Thoracic aorta (tissue), 2 donors: ENCODE measurements around the gene ZNF516. TPM values are rescaled to one million over a fixed set of nuclear protein-coding genes. Genes with fewer than 3 reads are reported as not detected.

Experiments used
- ATAC-seq: fragments of 150-250 bp; one replicate; pipeline ENCODE4 v1.8.0; 2017; ENCODE audit warnings: low read depth; ENCODE audit not compliant: insufficient number of reproducible peaks, low FRiP score
- DNase-seq: peaks from one replicate; pipeline ENCODE4 v3.0.0-alpha.2; 2020; ENCODE audit warnings: low spot score
- H3K27ac ChIP-seq, 2 donors: fragments of 200-600 bp; sonication (generic); 1 replicate in 1 of 2; 2 replicates in 1 of 2; pipeline ENCODE4 v1.5.1; 2016; ENCODE audit warnings: mild to moderate bottlenecking in 2 of 2, moderate library complexity in 2 of 2
- H3K27me3 ChIP-seq: fragments of 200-600 bp; sonication (generic); replicated peaks from 2 replicates; pipeline ENCODE4 v1.6.0; 2016; ENCODE audit warnings: mild to moderate bottlenecking; ENCODE audit not compliant: insufficient read depth
- H3K36me3 ChIP-seq: fragments of 200-600 bp; sonication (generic); one replicate; pipeline ENCODE4 v1.5.1; 2016
- H3K4me1 ChIP-seq, 2 donors: fragments of 200-600 bp; sonication (generic); 1 replicate in 1 of 2; 2 replicates in 1 of 2; pipeline versions ENCODE4 v1.5.1 to v1.6.0; 2016; ENCODE audit warnings: low read depth in 2 of 2, mild to moderate bottlenecking in 1 of 2; ENCODE audit not compliant: control insufficient read depth in 1 of 2
- H3K4me3 ChIP-seq: fragments of 200-600 bp; sonication (generic); 2 replicates; pipeline ENCODE4 v1.5.1; 2016; ENCODE audit warnings: mild to moderate bottlenecking
- H3K9me3 ChIP-seq: fragments of 200-600 bp; sonication (generic); 2 replicates; pipeline ENCODE4 v1.5.1; 2016
- CTCF ChIP-seq: fragments of 200-600 bp; sonication (generic); IDR thresholded peaks from one replicate; pipeline ENCODE4 v1.5.1; 2019; ENCODE audit warnings: antibody characterized with exemption
- total RNA-seq, 2 donors: library from RNA; depleted of rRNA; stranded (reverse); fragments of >200 nt; gene quantifications; one replicate each; pipeline versions ENCODE4 v1.1.0 to v1.2.3, GENCODE V29; 2016

The ZNF516 gene
- total RNA-seq, 2 donors from 2014 or later = 19.5 to 19.8 TPM

- H3K9me3 ChIP-seq = no peaks in the 10 kb centered on the region
- TF ChIP-seq CTCF = no peak
- H3K4me3 ChIP-seq = peak overlapping the region; percentile 83
- peak overlapping the region; percentile 62 to 78 for H3K27ac ChIP-seq
- H3K36me3 ChIP-seq = no peaks in the 10 kb centered on the region
- ATAC-seq (peak; percentile 55), DNase-seq (no peak)
- H3K27me3 ChIP-seq = no peaks in the 10 kb centered on the region
- H3K4me1 ChIP-seq = peaks cover 5 to 20% of the 10 kb centered on the region in 2 donors
These were observed 44.3 kb downstream of the ZNF516 start for GRCh38 chr18:76450452-76451395.

GRCh38 chr18:76449111-76449453 lies 46.0 kb downstream of the ZNF516 start:
- ATAC-seq = no peak
- Histone ChIP-seq H3K36me3 (no peaks in the 10 kb centered on the region), H3K27me3 (no peaks in the 10 kb centered on the region), H3K9me3 (no peaks in the 10 kb centered on the region), H3K4me1 (peaks cover 9 to 31% of the 10 kb centered on the region in 2 donors), H3K4me3 (no peak overlapping the region), H3K27ac (no peak overlapping the region)
- no peak for TF ChIP-seq CTCF
- no peak for DNase-seq

GRCh38 chr18:76448256-76449110 lies 46.6 kb downstream of the ZNF516 start:
- TF ChIP-seq CTCF = no peak
- DNase-seq (no peak), ATAC-seq (no peak)
- peaks cover 9 to 31% of the 10 kb centered on the region in 2 donors for H3K4me1 ChIP-seq
- no peak overlapping the region for H3K27ac ChIP-seq
- no peaks in the 10 kb centered on the region for H3K27me3 ChIP-seq
- no peaks in the 10 kb centered on the region for H3K36me3 ChIP-seq
- no peak overlapping the region for H3K4me3 ChIP-seq
- H3K9me3 ChIP-seq = no peaks in the 10 kb centered on the region

GRCh38 chr18:76447258-76447890 lies 47.7 kb downstream of the ZNF516 start:
- no peak overlapping the region for H3K27ac ChIP-seq

More at GRCh38 chr18:76447258-76447890, 47.7 kb downstream of the ZNF516 start:
- H3K4me3 ChIP-seq = no peak overlapping the region
- TF ChIP-seq CTCF = no peak
- DNase-seq = no peak
- peaks cover 9 to 31% of the 10 kb centered on the region in 2 donors for H3K4me1 ChIP-seq
- no peaks in the 10 kb centered on the region for H3K9me3 ChIP-seq
- ATAC-seq = no peak
- peaks cover 5% of the 10 kb centered on the region for H3K36me3 ChIP-seq
- no peaks in the 10 kb centered on the region for H3K27me3 ChIP-seq
